GM18508 (cell line): ENCODE results near the gene HVCN1.
"Not testable (repeated sequence)": the region's sequence is repeated elsewhere in the genome, so short reads cannot be mapped to it uniquely, and the experiment has no call there.

Experiments
- ATAC-seq: cut with Tn5 transposase; IDR thresholded peaks from one replicate; pipeline ENCODE4 v1.9.1; 2021; ENCODE audit warnings: moderate number of reproducible peaks; ENCODE audit not compliant: insufficient read depth, unreplicated experiment

Gene HVCN1

DNA sequence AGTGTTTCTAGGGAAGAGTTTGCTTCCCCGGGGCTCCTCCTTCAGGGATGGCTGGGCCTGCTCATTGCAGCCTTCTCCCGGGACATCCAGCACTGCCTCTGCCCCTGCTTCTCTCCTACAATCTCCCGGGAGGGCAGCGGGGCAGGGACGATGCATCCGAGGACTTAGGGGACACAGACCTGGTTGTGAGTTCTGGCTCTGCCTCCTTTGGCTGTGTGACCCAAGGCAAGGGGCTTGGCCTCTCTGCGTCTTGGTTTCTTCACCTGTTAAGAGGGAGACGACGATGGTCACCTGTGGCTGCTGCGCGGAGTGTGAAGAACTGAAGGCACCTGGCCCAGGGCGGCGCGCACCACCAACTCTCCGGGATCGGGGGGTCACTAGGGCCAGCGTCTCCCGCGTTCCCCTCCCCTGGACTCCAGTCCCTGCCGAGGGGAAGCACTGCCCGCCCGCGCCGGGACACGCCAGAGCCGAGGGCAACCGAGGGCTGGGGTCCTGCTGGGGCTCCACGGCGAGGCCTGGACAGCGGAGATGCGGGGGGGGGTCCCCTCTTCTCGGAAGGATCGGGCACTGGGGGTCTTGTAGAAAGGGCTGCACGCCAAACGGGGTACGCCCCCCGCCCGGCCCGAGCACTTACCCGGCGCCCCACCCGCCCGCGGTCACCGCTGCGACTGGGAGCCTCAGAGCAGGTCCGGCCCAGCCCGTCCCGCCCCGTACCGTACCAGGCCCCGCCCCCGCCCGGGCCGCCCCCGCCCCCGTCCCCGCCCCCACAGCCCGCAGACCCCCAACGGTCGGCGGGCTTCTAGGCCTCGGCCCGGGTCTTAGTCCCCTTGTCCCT is at the start of gene HVCN1:
HVCN1 (minus strand) TSS at position 670 of the 835 bp plus-strand sequence. CDS start 5,870 bp downstream, outside the sequence.
- ATAC-seq: no peak

DNA sequence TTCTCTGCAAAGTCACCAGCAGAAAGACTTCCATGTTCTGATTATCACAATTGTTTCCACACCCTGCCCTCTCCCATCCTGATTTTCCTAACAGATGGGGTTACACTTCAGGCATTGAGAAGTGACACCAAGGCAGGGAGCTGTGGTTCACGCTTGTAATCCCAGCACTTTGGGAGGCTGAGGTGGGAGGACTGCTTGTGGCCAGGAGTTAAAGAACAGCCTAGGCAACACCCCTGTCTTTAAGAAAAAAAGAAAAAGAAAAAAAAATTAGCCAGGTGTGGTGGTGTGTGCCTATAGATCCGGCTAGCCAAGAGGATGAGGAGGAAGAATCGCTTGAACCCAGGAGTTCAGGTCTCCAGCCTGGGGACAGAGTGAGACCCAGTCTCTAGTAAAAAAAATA is 48.6 kb upstream of the HVCN1 start:
- no peak for ATAC-seq

GRCh38 chr12:110737016-110737415 is 48.1 kb upstream of the HVCN1 start:
- not testable (repeated sequence) for ATAC-seq

GRCh38 chr12:110733900-110734299 is 45.0 kb upstream of the HVCN1 start:
- no peak for ATAC-seq

DNA sequence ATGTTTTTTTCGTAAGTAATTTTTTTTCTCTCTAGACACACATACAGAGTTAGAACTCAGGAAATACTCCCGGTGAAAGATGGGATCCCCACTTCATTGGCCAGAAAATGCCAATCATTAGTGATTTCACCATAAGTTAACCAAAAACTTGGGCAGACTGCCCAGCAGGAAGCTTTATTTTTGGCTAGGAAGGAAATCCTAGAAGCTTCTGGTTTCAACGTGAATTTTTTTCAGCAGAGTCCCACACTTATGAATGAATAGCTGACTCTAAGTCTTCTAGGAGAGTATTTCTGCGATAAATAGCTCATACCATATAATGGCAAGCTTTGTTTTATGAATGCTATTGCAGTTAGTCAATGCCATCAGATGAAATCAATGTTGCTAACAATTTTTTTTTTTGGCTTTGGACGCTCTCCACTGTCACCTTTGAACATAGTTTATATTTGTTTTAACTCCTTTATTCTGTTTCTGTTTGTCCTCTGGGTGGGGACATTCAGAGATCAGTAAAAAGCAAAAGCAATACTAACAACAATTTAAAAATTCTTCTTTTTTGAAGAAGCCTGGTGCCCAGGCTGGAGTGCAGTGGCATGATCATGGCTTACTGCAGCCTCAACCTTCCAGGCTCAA is 44.3 kb upstream of the HVCN1 start:
- no peak for ATAC-seq

GRCh38 chr12:110732572-110732971 is 43.7 kb upstream of the HVCN1 start:
- no peak for ATAC-seq

DNA sequence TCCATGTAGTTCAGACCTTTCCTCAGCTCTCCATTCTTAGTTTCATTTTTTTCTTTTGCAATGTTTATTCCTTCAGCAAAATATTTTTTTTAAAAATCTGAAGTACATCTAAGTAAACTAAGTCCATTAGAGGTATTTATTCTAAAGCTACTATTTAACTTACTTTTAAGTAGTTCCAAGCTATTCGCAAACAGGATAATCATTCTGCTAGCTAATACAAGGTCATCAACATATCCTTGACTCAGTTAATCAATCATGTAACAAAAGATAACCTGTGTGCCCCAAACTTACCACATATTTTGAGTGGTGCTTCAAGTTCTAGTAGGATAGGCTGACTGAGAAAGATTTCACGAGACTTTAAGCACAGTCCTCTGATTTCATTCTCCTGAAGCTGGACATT is 42.6 kb upstream of the HVCN1 start:
- ATAC-seq: no peak

DNA sequence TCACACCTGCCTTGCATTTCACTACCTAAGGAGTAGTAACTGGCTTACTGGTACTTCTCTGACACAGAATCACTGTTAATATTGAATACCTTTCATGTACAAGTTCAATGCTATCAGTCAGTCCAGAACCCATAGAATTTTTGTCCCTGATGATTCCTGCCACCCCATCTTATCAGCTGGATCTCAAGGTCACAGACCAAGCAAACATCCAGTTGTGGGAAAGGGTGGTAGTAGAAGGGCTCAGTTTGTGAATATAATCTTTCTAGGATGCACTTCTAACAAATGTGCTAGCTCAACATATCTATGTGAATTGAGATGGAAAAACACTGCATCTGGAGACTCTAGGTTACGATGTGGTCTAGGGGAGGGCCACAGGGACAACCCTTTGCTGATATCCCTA is 39.7 kb upstream of the HVCN1 start:
- ATAC-seq: no peak

- ATAC-seq: no peak
These were observed 37.9 kb upstream of the HVCN1 start for GRCh38 chr12:110726708-110727369.

DNA sequence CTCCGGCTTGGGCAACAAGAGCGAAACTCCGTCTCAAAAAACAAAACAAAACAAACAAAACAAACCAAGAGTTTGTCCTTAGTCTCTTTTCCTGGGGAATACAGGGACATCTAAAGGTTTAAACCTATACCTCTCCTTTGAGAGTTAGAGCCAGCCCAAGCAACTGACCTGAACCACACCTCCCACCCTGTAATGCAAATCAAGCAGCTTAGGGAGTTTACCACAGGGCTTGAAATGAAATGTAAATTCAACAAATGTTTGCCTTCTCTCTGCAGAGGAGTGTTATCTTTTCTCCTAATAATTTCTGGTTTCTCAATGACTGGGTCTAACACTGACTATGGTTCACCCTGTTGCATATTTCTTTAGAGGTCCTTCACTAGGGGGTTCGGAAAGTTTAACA is 37.1 kb upstream of the HVCN1 start:
- no peak for ATAC-seq

GRCh38 chr12:110725267-110725666 is 36.4 kb upstream of the HVCN1 start:
- no peak for ATAC-seq

DNA sequence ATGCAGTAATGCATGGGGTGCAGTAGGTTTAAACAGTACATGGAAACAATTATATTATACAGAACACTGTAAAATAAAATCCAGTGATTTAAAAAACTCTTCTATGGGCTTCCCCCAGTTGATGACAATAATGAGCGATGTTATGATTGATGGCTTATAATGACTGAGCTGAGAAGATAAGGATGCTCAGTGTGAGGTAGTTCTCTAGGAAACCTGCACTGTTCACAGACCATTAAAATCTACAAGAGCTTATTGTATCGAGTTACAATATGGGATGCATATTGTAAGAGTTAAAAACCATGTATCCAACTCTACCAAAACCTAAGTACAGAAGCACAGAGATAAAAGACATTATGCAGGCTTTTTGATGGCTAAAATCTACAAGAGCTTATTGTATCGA is 34.0 kb upstream of the HVCN1 start:
- not testable (repeated sequence) for ATAC-seq

DNA sequence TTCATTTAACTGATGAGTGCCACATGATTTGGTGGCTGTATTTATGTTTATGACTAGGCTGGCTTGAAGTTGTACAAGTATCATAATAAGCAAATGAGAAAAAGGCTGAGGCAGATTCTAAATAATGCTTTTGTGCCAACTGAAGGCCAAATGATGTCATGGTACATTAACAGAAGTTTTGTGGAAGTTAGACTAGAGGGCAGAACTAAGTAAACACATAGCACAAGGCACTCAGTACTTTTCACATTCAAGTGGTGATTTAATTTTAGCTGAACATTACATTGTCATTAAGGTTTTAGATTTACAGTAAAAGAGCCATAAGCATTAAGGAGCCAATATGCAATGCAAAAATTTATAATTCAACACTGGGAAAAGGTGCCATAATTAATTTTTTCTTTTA is 32.7 kb upstream of the HVCN1 start:
- no peak for ATAC-seq

DNA sequence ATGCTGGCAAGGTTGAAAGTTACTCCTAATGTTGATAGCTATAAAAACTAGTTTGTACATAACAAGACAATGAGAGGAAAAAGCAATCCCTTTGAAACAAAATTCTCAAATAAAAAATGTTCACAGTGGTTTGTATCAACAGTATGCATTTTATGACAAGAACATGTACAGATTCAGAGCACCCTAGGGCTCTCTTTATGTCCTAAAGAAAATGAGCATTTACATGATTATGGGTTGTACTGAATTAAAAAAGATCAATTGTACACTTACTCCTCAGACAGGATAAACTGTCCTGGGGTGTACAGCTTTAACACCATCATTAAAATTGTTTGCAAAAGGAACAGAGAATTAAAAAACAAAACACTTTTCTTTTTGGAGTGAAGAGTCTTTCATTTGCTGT is 31.6 kb upstream of the HVCN1 start:
- ATAC-seq: no peak

DNA sequence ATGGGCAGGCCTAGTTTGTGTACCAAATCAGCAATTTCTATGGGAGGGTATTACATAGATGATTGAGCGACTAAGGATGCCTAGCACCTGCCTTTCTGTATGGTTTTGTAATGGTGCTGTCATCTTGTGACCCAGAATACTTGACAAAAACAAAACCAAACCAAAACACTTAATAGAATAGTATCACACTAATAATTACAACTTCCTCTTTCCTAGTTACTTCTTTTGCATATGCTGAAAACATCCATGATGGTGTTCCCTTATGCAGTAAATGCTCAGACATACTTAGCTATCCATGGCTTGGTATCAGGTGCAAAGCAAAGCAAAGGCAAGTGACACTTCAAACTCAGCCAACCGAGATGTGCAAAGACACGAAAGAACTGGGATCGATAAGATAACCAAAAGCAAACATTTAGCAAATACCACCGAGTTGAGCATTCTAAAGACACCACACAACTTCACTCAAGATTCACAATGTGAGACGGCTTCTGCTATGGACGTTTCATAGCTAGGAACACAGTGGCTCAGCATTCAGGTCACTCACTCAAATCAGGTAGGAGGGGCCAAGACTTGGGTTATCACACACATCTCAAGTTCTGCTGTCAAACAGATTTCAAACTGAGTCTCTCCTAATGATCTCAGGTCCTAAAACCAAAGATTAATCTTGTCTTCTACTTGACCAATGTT is 29.4 kb upstream of the HVCN1 start:
- no peak for ATAC-seq

DNA sequence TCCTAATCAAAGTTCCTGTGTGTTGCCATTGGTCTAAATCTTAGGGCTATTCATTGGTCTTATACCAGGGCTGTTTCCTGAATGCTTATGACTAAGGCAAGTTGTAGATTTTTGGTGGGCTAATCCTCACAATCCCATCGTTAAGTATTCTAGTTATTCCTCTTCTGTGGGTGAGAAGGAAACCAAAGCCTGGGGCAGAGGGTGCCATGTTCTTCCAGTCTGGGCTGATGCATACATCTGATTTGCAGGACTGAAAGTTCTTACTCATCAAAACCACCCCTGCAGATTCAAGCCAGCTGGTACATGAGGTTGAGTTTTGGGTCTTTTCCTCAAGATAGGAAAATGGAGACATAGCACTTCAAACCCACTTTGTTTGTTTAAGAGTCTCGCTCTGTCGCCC is 28.1 kb upstream of the HVCN1 start:
- no peak for ATAC-seq

DNA sequence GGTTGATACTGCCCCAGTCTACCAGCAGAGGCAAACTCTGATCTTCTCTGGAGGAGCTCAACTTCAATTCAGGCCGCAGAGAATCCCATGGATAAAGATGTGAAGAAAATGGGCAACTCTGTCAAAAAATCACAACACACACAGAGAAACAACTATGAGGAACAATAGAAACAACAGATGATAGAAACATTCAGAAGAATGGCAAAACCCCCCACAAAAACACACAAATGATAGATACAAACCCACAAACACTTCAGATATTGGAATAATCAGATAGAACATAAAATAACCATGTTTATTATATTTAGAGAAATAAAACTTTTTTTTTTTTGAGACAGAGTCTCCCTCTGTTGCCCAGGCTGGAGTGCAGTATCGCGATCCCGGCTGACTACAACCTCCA is 20.0 kb upstream of the HVCN1 start:
- no peak for ATAC-seq

GRCh38 chr12:110705309-110705708 is 16.4 kb upstream of the HVCN1 start:
- ATAC-seq: no peak

DNA sequence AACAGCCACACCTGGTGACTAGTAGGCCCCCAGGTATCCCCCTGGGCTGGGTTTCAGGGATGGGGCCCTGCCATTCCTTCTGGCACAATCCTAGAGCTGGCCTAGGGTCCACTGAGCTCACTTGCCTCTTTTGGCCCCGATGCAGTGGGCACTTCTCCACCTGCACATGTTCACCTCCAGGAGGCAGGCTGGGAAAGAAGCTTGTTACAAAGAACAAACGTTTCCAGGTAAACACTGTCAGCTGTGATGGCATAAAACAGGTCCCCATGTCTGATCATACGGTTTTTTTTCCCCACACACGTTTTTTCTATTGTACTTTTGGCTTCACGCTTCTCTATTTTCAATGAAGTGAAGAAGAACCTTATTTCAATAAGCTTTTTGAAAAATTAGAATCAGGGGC is 15.8 kb upstream of the HVCN1 start:
- no peak for ATAC-seq

- no peak for ATAC-seq
These were observed 15.3 kb upstream of the HVCN1 start for GRCh38 chr12:110704231-110704630.

DNA sequence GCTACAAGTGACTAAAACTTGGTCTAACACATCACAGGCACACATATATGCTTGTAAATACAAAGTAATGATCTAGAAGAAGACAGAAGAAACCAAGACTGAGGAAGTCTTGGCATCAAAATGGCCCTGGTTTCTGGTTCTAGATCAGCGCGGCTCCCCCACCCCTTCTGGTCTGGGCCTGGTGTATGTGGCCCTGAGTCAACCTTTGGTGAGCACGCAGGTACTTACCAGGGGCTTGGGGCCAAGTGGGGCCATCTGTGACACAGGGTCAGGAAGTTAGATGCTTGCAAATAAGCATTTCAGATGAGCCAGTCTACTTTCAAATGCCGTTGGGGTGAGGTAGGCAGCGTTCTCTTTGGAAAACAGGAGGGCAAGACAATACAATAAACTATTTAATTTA is 13.2 kb upstream of the HVCN1 start:
- ATAC-seq: no peak
